ENCODE data around the gene PPP4R4.

DNA sequence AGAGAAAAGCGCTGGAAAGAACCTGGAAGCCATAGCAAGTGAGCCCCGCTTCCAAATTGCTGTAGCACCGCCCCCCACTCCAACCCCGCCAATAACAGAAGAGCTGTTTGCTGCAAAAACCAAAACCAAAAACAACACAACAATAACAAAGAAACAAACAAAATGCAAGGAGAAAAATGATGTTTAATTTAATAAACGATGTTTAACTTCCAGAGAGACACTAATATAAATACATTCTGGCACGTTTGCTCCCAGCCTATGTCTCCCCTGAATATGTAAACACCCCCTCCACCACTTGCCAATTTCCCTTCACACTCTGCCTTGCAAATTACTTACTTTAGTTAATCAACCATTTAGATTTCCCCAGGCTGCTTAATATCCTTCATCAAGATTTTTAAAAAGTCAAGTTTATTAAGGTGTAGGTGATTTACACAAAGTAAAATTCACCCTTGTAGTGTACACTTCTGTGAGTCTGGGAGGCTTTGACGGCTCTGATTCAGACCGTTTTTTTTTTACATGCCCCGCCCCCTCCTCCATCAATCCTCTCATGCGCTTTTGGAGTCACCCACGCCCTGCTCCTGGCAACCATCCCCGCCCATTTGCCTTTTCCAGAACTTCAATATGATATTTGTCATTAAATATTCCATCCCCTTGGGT, 44.2 kb upstream of the PPP4R4 start:
- TF ChIP-seq CTCF (IDR thresholded peaks at IDR 0.05 in 4 of 5, conservative IDR thresholded peaks at IDR 0.05 in 1 of 5) (no peak), POLR2A (IDR thresholded peaks at IDR 0.05) (peak in 1 of 2 donors; percentile 7)
